HepG2 (cell line): ENCODE data around the gene SPATA25. TPM values are rescaled to one million over a fixed set of nuclear protein-coding genes. Genes with fewer than 3 reads are reported as not detected.

Experiments
- ARNT ChIP-seq: fragments of 450-650 bp; IDR thresholded peaks from 2 replicates; pipeline ENCODE4 v1.6.1; 2017
- CEBPG ChIP-seq: IDR thresholded peaks from 2 replicates; pipeline ENCODE4 v1.6.1; 2016
- ESRRA ChIP-seq: sonication (generic); formaldehyde crosslinking; IDR thresholded peaks from 2 replicates; pipeline ENCODE4 v1.5.1; 2020; ENCODE audit warnings: mild to moderate bottlenecking, low read depth, missing genetic modification reagents
- HBP1 ChIP-seq: IDR thresholded peaks from 2 replicates; pipeline ENCODE4 v1.6.1; 2016; ENCODE audit warnings: low read depth, control low read depth
- HOXA7 ChIP-seq: sonication (generic); formaldehyde crosslinking; IDR thresholded peaks from 2 replicates; pipeline ENCODE4 v1.8.1; 2022; ENCODE audit warnings: mild to moderate bottlenecking, missing genetic modification reagents, moderate library complexity
- KAT2B ChIP-seq: fragments of 150-350 bp; IDR thresholded peaks from 2 replicates; pipeline ENCODE4 v1.6.1; 2014; ENCODE audit warnings: low read depth, low read length, borderline replicate concordance
- PCBP2 ChIP-seq: fragments of 200-400 bp; formaldehyde crosslinking; optimal IDR thresholded peaks from 2 replicates; pipeline ENCODE3; 2018; ENCODE audit warnings: low read length, low read depth; ENCODE audit not compliant: poor library complexity, severe bottlenecking
- PHF5A ChIP-seq: IDR thresholded peaks from one replicate; pipeline ENCODE4 v1.6.1; 2018; ENCODE audit warnings: low read depth, missing genetic modification reagents; ENCODE audit not compliant: unreplicated experiment
- POGK ChIP-seq: sonication (generic); formaldehyde crosslinking; conservative IDR thresholded peaks from 2 replicates; pipeline ENCODE4 v1.8.0; 2022; ENCODE audit warnings: mild to moderate bottlenecking, moderate library complexity, missing genetic modification reagents
- REXO4 ChIP-seq: sonication (generic); formaldehyde crosslinking; IDR thresholded peaks from 2 replicates; pipeline ENCODE4 v1.8.0; 2022; ENCODE audit warnings: missing genetic modification reagents, mild to moderate bottlenecking, borderline replicate concordance
- TEF ChIP-seq: sonication (generic); formaldehyde crosslinking; IDR thresholded peaks from 2 replicates; pipeline ENCODE4 v1.5.0; 2020; ENCODE audit warnings: missing genetic modification reagents
- ZBTB44 ChIP-seq: sonication (generic); formaldehyde crosslinking; IDR thresholded peaks from 2 replicates; pipeline ENCODE4 v1.4.0; 2020; ENCODE audit warnings: missing genetic modification reagents
- ZNF121 ChIP-seq: sonication (generic); formaldehyde crosslinking; IDR thresholded peaks from 2 replicates; pipeline ENCODE4 v1.5.0; 2020; ENCODE audit warnings: mild to moderate bottlenecking, missing genetic modification reagents
- ZNF687 ChIP-seq: sonication (generic); formaldehyde crosslinking; IDR thresholded peaks from 2 replicates; pipeline ENCODE4 v1.5.1; 2020; ENCODE audit warnings: mild to moderate bottlenecking, missing genetic modification reagents, moderate library complexity
- ZNF766 ChIP-seq: sonication (generic); formaldehyde crosslinking; IDR thresholded peaks from 2 replicates; pipeline ENCODE4 v1.5.0; 2020; ENCODE audit warnings: missing genetic modification reagents, borderline replicate concordance
- polyA plus RNA-seq, 8 experiments: library from polyadenylated mRNA; depleted of rRNA in 3 of 8; stranded (reverse) in 7 of 8; unstranded in 1 of 8; fragments of >200 nt; fragmentation: Illumina TruSeq in 4 of 8; extraction: Trizol in 4 of 8; gene quantifications; 2 replicates each; pipeline versions ENCODE4 v1.2.1 to v1.2.3, GENCODE V29; 2011 to 2016; ENCODE audit warnings: low read depth in 4 of 8, missing spikeins in 1 of 8, mixed read lengths in 1 of 8; ENCODE audit not compliant: insufficient read depth in 1 of 8
- total RNA-seq, 5 experiments: library from RNA; depleted of rRNA; stranded (reverse); fragments of >200 nt; fragmentation: Illumina TruSeq; extraction: Trizol; gene quantifications; 2 replicates each; pipeline ENCODE4 v1.2.3, GENCODE V29; 2016; ENCODE audit warnings: low read depth in 1 of 5

SPATA25 gene
- total and polyA plus RNA-seq, 2 of the 13 experiments (the other 11 are each of a cell fraction or from before 2014, with no cell fraction given) = 4.8 to 7.6 TPM

GRCh38 chr20:45921337-45922189, 34.1 kb upstream of the SPATA25 start (continued):
- TF ChIP-seq ZNF687 = no peak
- no peak for TF ChIP-seq HBP1 (CRISPR knock-in tag)
- no peak for TF ChIP-seq ARNT
- TF ChIP-seq POGK (CRISPR knock-in tag) = 0 out of 2 replicates have a peak, but pooled peaks have one; percentile 23
- TF ChIP-seq REXO4 (CRISPR knock-in tag) = no peak
- 0 out of 2 replicates have a peak, but pooled peaks have one; percentile 14 for TF ChIP-seq TEF (CRISPR knock-in tag)
- no peak for TF ChIP-seq PHF5A (CRISPR knock-in tag)
- no peak for TF ChIP-seq ZNF766
- TF ChIP-seq ZNF121 (CRISPR knock-in tag) = peak; percentile 100
- TF ChIP-seq ESRRA = 0 out of 2 replicates have a peak, but pooled peaks have one; percentile 44
- TF ChIP-seq ZBTB44 (CRISPR knock-in tag) = no peak
- no peak for TF ChIP-seq KAT2B
- TF ChIP-seq PCBP2 = no peak
- TF ChIP-seq HOXA7 (CRISPR knock-in tag) = no peak
- TF ChIP-seq CEBPG (CRISPR knock-in tag) = peak; percentile 86
